Measurements from ENCODE around the gene RCSD1.
"Not testable (repeated sequence)": the region's sequence is repeated elsewhere in the genome, so short reads cannot be mapped to it uniquely, and the experiment has no call there.

RCSD1 gene

GRCh38 chr1:167719715-167720421, 89.8 kb downstream of the RCSD1 start:
- not testable (repeated sequence) for H2BK15ac ChIP-seq (ENCODE audit: low read depth, poor library complexity, severe bottlenecking); H3K36me3 ChIP-seq (ENCODE audit: control insufficient read depth in 1 of 2, insufficient read depth in 2 of 2, low read depth in 1 of 2, low read length in 2 of 2); H3K27me3 ChIP-seq (ENCODE audit: control insufficient read depth in 1 of 2, insufficient read depth in 1 of 2, low read length in 2 of 2); H3K9ac ChIP-seq (ENCODE audit: low read length); H2AFZ ChIP-seq (ENCODE audit: low read depth, low read length); H3K79me1 ChIP-seq (replicated peaks; ENCODE audit: low read length, poor library complexity, severe bottlenecking); H4K8ac ChIP-seq (ENCODE audit: low read length); H3K4me1 ChIP-seq (ENCODE audit: control insufficient read depth, insufficient read depth, low read depth, low read length); H2AK5ac ChIP-seq (ENCODE audit: low read length, severe bottlenecking); H3K18ac ChIP-seq (ENCODE audit: low read depth in 1 of 2, low read length in 2 of 2); H4K91ac ChIP-seq (ENCODE audit: low read length); H3K4me3 ChIP-seq (ENCODE audit: insufficient read depth in 1 of 2, low read depth in 1 of 2, low read length in 2 of 2); H3K14ac ChIP-seq (ENCODE audit: low read length in 2 of 2); H3K4me2 ChIP-seq (ENCODE audit: low read length, poor library complexity, severe bottlenecking); H3K27ac ChIP-seq (ENCODE audit: low read length, poor library complexity, severe bottlenecking); H3K9me3 ChIP-seq (ENCODE audit: control insufficient read depth, low read length); DNase-seq; H3K4ac ChIP-seq (ENCODE audit: low read depth in 1 of 2, low read length in 2 of 2); H3K23ac ChIP-seq (ENCODE audit: low read length in 2 of 2); H2BK5ac ChIP-seq (ENCODE audit: low read depth, low read length, poor library complexity, severe bottlenecking); H2BK120ac ChIP-seq (ENCODE audit: low read depth, low read length)
- peak overlapping the region in 1 of 2 experiments; percentile 31 for H2BK12ac ChIP-seq (ENCODE audit: low read length in 2 of 2)
- WGBS, result 88% methylated on average over 22 of the region's 25 CpGs

DNA sequence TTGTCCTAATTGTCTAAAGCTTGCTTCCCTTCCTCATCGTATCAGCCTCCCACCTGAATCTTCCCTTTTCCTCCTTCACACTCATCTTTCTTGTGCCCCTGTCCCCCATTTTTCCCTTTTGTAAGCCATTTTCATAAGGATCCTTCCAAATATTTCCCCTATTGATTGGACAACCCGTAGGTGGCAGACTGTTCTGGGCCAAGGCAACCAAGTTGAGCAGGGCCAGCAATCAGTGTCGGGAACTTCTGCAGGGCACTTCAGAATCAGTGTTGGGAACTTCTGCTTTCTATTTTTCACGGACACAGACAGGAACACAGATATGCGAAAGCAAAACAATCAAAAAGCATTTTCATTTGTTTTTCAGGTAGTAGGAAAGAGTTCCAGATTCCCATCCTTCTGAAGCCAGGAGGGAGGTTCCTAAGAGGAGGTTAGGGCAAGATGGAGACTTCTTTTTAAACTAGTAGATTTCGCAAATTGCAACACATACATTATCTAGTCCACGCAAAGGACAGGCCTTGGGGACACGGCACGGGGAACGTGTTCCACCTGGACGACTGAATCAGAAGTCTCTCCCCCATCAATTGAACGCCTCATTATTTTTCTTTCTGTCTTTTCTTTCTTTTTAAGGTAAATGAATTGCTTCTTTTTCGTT, 91.1 kb downstream of the RCSD1 start:
- peak overlapping the region; percentile 66 for H3K4me2 ChIP-seq (ENCODE audit: low read length, poor library complexity, severe bottlenecking)
- peak; percentile 66 for DNase-seq
- no peak overlapping the region for H3K14ac ChIP-seq (ENCODE audit: low read length in 2 of 2)
- H4K8ac ChIP-seq (ENCODE audit: low read length), result no peak overlapping the region
- peak overlapping the region; percentile 92 for H3K9ac ChIP-seq (ENCODE audit: low read length)
- H3K9me3 ChIP-seq (ENCODE audit: control insufficient read depth, low read length), result no peaks in the 10 kb centered on the region
- H2BK5ac ChIP-seq (ENCODE audit: low read depth, low read length, poor library complexity, severe bottlenecking), result no peak overlapping the region
- H4K91ac ChIP-seq (ENCODE audit: low read length), result peak overlapping the region; percentile 9
- no peak overlapping the region for H3K23ac ChIP-seq (ENCODE audit: low read length in 2 of 2)
- peak overlapping the region; percentile 91 to 97 for H3K4me3 ChIP-seq (ENCODE audit: insufficient read depth in 1 of 2, low read depth in 1 of 2, low read length in 2 of 2)
- peaks cover 6% of the 10 kb centered on the region for H3K4me1 ChIP-seq (ENCODE audit: control insufficient read depth, insufficient read depth, low read depth, low read length)
- H2BK12ac ChIP-seq (ENCODE audit: low read length in 2 of 2), result peak overlapping the region in 1 of 2 experiments; percentile 84
- no peaks in the 10 kb centered on the region for H3K36me3 ChIP-seq (ENCODE audit: control insufficient read depth in 1 of 2, insufficient read depth in 2 of 2, low read depth in 1 of 2, low read length in 2 of 2)
- peak overlapping the region; percentile 73 for H2AK5ac ChIP-seq (ENCODE audit: low read length, severe bottlenecking)
- H2BK15ac ChIP-seq (ENCODE audit: low read depth, poor library complexity, severe bottlenecking), result no peak overlapping the region
- H2AFZ ChIP-seq (ENCODE audit: low read depth, low read length), result peak overlapping the region; percentile 53
- peaks cover 3% of the 10 kb centered on the region for H3K79me1 ChIP-seq (replicated peaks; ENCODE audit: low read length, poor library complexity, severe bottlenecking)
- peak overlapping the region; percentile 81 for H3K27ac ChIP-seq (ENCODE audit: low read length, poor library complexity, severe bottlenecking)
- peak overlapping the region; percentile 60 to 71 for H3K18ac ChIP-seq (ENCODE audit: low read depth in 1 of 2, low read length in 2 of 2)
- WGBS, result 17% methylated on average over 9 of the region's 13 CpGs
- H3K4ac ChIP-seq (ENCODE audit: low read depth in 1 of 2, low read length in 2 of 2), result peak overlapping the region in 1 of 2 experiments; percentile 93
- H2BK120ac ChIP-seq (ENCODE audit: low read depth, low read length), result peak overlapping the region; percentile 75
- H3K27me3 ChIP-seq (ENCODE audit: control insufficient read depth in 1 of 2, insufficient read depth in 1 of 2, low read length in 2 of 2), result no peaks in the 10 kb centered on the region

DNA sequence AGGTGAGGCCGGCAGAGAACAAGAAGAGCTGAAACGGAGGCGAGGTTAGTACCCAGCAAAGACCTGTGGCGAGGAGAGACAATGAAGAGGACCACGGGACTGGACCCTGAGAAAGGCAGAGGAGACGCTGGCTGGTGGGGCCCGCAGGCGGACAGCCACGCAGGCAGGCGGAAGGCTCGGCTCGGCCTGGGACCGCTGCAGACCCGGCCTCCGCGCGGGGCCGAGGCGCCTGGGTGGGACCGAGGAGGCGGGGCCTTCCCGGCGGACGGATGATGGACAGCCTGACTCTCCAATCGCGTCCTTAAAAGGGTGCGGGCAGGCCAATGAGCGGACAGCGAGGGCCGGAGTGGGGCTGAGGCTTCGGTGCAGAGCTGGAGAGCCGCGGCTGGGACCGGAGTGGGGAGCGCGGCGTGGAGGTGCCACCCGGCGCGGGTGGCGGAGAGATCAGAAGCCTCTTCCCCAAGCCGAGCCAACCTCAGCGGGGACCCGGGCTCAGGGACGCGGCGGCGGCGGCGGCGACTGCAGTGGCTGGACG, 91.7 kb downstream of the RCSD1 start, which contains the start of gene MPZL1:
Gene MPZL1 (plus strand): TSS at position 366 of the 535 bp plus-strand sequence. CDS start 170 bp downstream, outside the sequence.
- H3K4me1 ChIP-seq (ENCODE audit: control insufficient read depth, insufficient read depth, low read depth, low read length), result peaks cover 6% of the 10 kb centered on the region
- H2AFZ ChIP-seq (ENCODE audit: low read depth, low read length), result peak within 1 kb of the TSS; percentile 72
- peak within 1 kb of the TSS; percentile 66 for H3K4me2 ChIP-seq (ENCODE audit: low read length, poor library complexity, severe bottlenecking)
- peak within 1 kb of the TSS; percentile 91 to 92 for H3K18ac ChIP-seq (ENCODE audit: low read depth in 1 of 2, low read length in 2 of 2)
- no peaks in the 10 kb centered on the region for H3K27me3 ChIP-seq (ENCODE audit: control insufficient read depth in 1 of 2, insufficient read depth in 1 of 2, low read length in 2 of 2)
- peak within 1 kb of the TSS; percentile 75 for H2BK120ac ChIP-seq (ENCODE audit: low read depth, low read length)
- WGBS, result under 1% methylated on average over 52 of the region's 52 CpGs
- no peaks in the 10 kb centered on the region for H3K9me3 ChIP-seq (ENCODE audit: control insufficient read depth, low read length)
- peak within 1 kb of the TSS; percentile 93 for H2BK5ac ChIP-seq (ENCODE audit: low read depth, low read length, poor library complexity, severe bottlenecking)
- peak within 1 kb of the TSS; percentile 83 to 95 for H3K4ac ChIP-seq (ENCODE audit: low read depth in 1 of 2, low read length in 2 of 2)
- H3K36me3 ChIP-seq (ENCODE audit: control insufficient read depth in 1 of 2, insufficient read depth in 2 of 2, low read depth in 1 of 2, low read length in 2 of 2), result no peaks in the 10 kb centered on the region
- H2AK5ac ChIP-seq (ENCODE audit: low read length, severe bottlenecking), result peak within 1 kb of the TSS; percentile 73
- peak within 1 kb of the TSS in 1 of 2 experiments; percentile 84 for H2BK12ac ChIP-seq (ENCODE audit: low read length in 2 of 2)
- H3K14ac ChIP-seq (ENCODE audit: low read length in 2 of 2), result peak within 1 kb of the TSS in 1 of 2 experiments; percentile 94
- peak within 1 kb of the TSS; percentile 81 to 90 for H3K23ac ChIP-seq (ENCODE audit: low read length in 2 of 2)
- DNase-seq, result peak; percentile 94
- peaks cover 3% of the 10 kb centered on the region for H3K79me1 ChIP-seq (replicated peaks; ENCODE audit: low read length, poor library complexity, severe bottlenecking)
- H3K4me3 ChIP-seq (ENCODE audit: insufficient read depth in 1 of 2, low read depth in 1 of 2, low read length in 2 of 2), result peak within 1 kb of the TSS; percentile 91 to 97
- peak within 1 kb of the TSS; percentile 81 for H3K27ac ChIP-seq (ENCODE audit: low read length, poor library complexity, severe bottlenecking)
- H2BK15ac ChIP-seq (ENCODE audit: low read depth, poor library complexity, severe bottlenecking), result peak within 1 kb of the TSS; percentile 96
- peak within 1 kb of the TSS; percentile 92 for H3K9ac ChIP-seq (ENCODE audit: low read length)
- peak within 1 kb of the TSS; percentile 83 for H4K8ac ChIP-seq (ENCODE audit: low read length)
- H4K91ac ChIP-seq (ENCODE audit: low read length), result peak within 1 kb of the TSS; percentile 65

All from mesenchymal stem cell (in vitro differentiated cells and primary cell).